Kidney (tissue), 14 donors: ENCODE data around the gene XPR1. TPM values are rescaled to one million over a fixed set of nuclear protein-coding genes. Genes with fewer than 3 reads are reported as not detected.

ENCODE experiments used
- DNase-seq, 5 donors: peaks; one replicate each; pipeline ENCODE4 v3.0.0-alpha.2; 2013 to 2020
- FAIRE-seq: peaks from 2 replicates; lab custom pipeline; 2012; peaks lifted over from hg19 to GRCh38; lab: Jason Lieb, UNC
- H3K27ac ChIP-seq, 2 donors: one replicate each; pipeline ENCODE4 v1.7.0; 2013; ENCODE audit warnings: low read depth in 2 of 2, low read length in 2 of 2, inconsistent platforms in 1 of 2
- H3K27me3 ChIP-seq: one replicate; pipeline ENCODE4 v1.7.1; 2013; ENCODE audit warnings: low read length, inconsistent platforms; ENCODE audit not compliant: control insufficient read depth, insufficient read depth
- H3K36me3 ChIP-seq, 3 donors: one replicate each; pipeline versions ENCODE4 v1.7.0 to v1.7.1; 2013; ENCODE audit warnings: low read length in 3 of 3, control low read depth in 1 of 3, inconsistent platforms in 1 of 3; ENCODE audit not compliant: insufficient read depth in 3 of 3, control insufficient read depth in 2 of 3
- H3K4me1 ChIP-seq, 3 donors: one replicate each; pipeline versions ENCODE4 v1.7.0 to v1.7.1; 2013; ENCODE audit warnings: low read length in 3 of 3, inconsistent platforms in 1 of 3, low read depth in 1 of 3; ENCODE audit not compliant: control insufficient read depth in 2 of 3, insufficient read depth in 2 of 3
- H3K4me3 ChIP-seq, 3 donors: one replicate each; pipeline versions ENCODE4 v1.7.0 to v1.8.1; 2013; ENCODE audit warnings: low read length in 3 of 3, control low read depth in 1 of 3, inconsistent platforms in 1 of 3
- H3K9ac ChIP-seq, 3 donors: one replicate each; pipeline versions ENCODE4 v1.7.0 to v1.7.1; 2013; ENCODE audit warnings: low read length in 3 of 3, control low read depth in 1 of 3, inconsistent platforms in 1 of 3
- H3K9me3 ChIP-seq, 3 donors: one replicate each; pipeline versions ENCODE4 v1.7.0 to v1.7.1; 2013; ENCODE audit warnings: low read length in 3 of 3, control low read depth in 1 of 3, inconsistent platforms in 1 of 3; ENCODE audit not compliant: control insufficient read depth in 2 of 3, insufficient read depth in 1 of 3
- CTCF ChIP-seq: IDR thresholded peaks from 3 replicates; pipeline ENCODE4 v1.5.1; 2012; ENCODE audit warnings: mild to moderate bottlenecking, moderate library complexity, borderline replicate concordance; ENCODE audit not compliant: insufficient read depth; ENCODE audit errors: extremely low read depth
- intact Hi-C: fragments of 100-400 bp; cut with DNase I; formaldehyde crosslinking; loops from one replicate; pipeline ENCODE4 v1.11.1; 2022
- polyA plus RNA-seq: library from polyadenylated mRNA; stranded (reverse); fragments of 350-450 nt; fragmentation: Illumina TruSeq; extraction: RNeasy Lipid Tissue Mini Kit (QIAGEN cat#74804); gene quantifications from one replicate; pipeline ENCODE4 v1.2.3, GENCODE V29; 2014; ENCODE audit warnings: low read depth, low replicate concordance; ENCODE audit not compliant: insufficient read depth
- total RNA-seq: library from RNA; stranded (reverse); fragmentation: NEBNext Ultra II Directional; extraction: Animal tissue kit (Norgen Biotek cat#: 25700); gene quantifications from one replicate; pipeline ENCODE4 v1.2.1, GENCODE V29; 2021
- donor health status: control.
- donor health status: control.
- donor health status: control.
- donor health status: control.
- donor health status: control.
- donor health status: DM: yes; HTN: yes; CAD: no.
- donor health status: Normal renal cell carcinoma (clear cell type).

The XPR1 gene
- total and polyA plus RNA-seq, 2 donors from 2014 or later, result 10.9 to 33.5 TPM

DNA sequence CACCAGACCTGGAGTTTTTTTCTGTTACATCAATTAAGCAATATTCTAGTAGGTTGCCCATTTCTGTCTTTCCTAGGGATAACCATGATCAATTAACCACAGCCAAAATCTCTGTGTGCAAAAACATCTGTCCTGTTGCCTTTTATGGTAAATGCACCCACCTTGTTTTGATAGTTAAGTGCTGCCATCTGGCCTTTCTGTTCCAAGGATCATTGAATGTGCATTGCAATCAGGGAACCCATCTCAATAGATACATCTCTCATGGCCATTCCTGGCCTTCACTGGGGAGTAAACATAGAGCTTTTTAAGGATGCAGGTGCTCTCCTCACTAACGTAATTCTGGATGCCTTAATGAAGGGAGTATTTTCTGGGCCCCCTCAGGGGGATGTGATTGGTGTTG is 169.1 kb downstream of the XPR1 start:
- Histone ChIP-seq H3K4me1 (no peaks in the 10 kb centered on the region), H3K27me3 (no peaks in the 10 kb centered on the region), H3K9ac (no peak overlapping the region), H3K9me3 (no peaks in the 10 kb centered on the region), H3K36me3 (no peaks in the 10 kb centered on the region), H3K27ac (no peak overlapping the region), H3K4me3 (no peak overlapping the region)
- TF ChIP-seq CTCF, result no peak
- FAIRE-seq (no peak), DNase-seq (no peak)
- intact Hi-C loops, result no loop called here

DNA sequence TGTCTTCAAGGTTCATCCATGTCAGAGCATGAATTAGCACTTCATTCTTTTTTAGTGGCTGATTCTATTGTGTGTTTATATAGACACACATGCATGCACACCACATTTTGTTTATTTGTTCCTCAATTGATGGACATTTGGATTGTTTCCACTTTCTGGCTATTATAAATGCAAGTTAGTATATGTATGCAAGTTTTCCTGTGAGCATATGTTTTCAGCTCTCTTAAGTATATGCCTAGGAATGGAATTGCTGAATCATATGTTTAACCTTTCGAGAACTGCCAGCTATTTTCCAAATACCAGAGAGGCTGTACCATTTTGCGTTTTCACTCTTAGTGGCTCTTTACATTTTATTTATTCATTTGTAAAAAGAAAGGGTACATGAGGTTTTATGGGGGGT is 171.0 kb downstream of the XPR1 start:
- no peak overlapping the region for H3K9ac ChIP-seq
- no peaks in the 10 kb centered on the region for H3K4me1 ChIP-seq
- H3K36me3 ChIP-seq, result peaks cover 0 to 5% (median 0%) of the 10 kb centered on the region in 3 donors
- no peaks in the 10 kb centered on the region for H3K9me3 ChIP-seq
- DNase-seq (no peak), FAIRE-seq (no peak)
- no peak overlapping the region for H3K4me3 ChIP-seq
- intact Hi-C loops, result no loop called here
- H3K27me3 ChIP-seq, result no peaks in the 10 kb centered on the region
- TF ChIP-seq CTCF, result no peak
- H3K27ac ChIP-seq, result no peak overlapping the region

- Histone ChIP-seq H3K4me1 (no peaks in the 10 kb centered on the region), H3K9ac (no peak overlapping the region), H3K4me3 (no peak overlapping the region), H3K9me3 (no peaks in the 10 kb centered on the region), H3K27ac (no peak overlapping the region), H3K36me3 (peaks cover 0 to 5% (median 0%) of the 10 kb centered on the region in 3 donors), H3K27me3 (no peaks in the 10 kb centered on the region)
- no peak for TF ChIP-seq CTCF
- intact Hi-C loops, result no loop called here
- no peak for DNase-seq
- no peak for FAIRE-seq
Measured at GRCh38 chr1:180805316-180805715, 173.5 kb downstream of the XPR1 start.

DNA sequence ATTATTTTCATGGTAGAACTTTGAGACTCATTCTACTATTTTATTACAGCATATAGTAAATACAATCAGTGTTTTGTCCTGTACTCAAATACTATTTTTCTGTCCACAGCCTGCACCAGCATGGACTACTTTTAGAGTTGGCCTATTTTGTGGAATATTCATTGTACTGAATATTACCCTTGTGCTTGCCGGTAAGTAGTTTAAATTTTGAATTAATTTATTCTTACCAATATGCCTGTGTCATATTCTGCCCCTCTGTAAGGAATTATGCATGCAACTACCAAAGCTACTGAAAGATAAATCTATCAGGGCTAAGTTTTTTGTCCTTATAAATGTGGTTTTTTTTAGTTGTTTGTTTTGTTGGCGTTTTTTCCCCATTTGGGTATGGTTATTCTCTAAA is 179.5 kb downstream of the XPR1 start:
- Histone ChIP-seq H3K9me3 (no peaks in the 10 kb centered on the region), H3K9ac (no peak overlapping the region), H3K4me1 (no peaks in the 10 kb centered on the region), H3K36me3 (peaks cover 0 to 13% (median 0%) of the 10 kb centered on the region in 3 donors), H3K27ac (no peak overlapping the region), H3K27me3 (no peaks in the 10 kb centered on the region), H3K4me3 (no peak overlapping the region)
- no peak for DNase-seq
- TF ChIP-seq CTCF, result no peak
- intact Hi-C loops, result no loop called here
- FAIRE-seq, result no peak
